Panc1 (cell line): ENCODE measurements around the gene AQP7.
"Not testable (repeated sequence)": the region's sequence is repeated elsewhere in the genome, so short reads cannot be mapped to it uniquely, and the experiment has no call there.

ENCODE experiments used
- CTCF ChIP-seq: fragments of 450-650 bp; IDR thresholded peaks from 2 replicates; pipeline ENCODE4 v1.5.1; 2017; ENCODE audit warnings: mild to moderate bottlenecking
- REST ChIP-seq, 2 experiments: IDR thresholded peaks; 2 replicates each; pipeline ENCODE4 v1.6.1; 2011 to 2012; ENCODE audit warnings: low read depth in 2 of 2, control low read depth in 1 of 2, low read length in 1 of 2, mild to moderate bottlenecking in 1 of 2, moderate library complexity in 1 of 2; ENCODE audit not compliant: insufficient read depth in 1 of 2

DNA sequence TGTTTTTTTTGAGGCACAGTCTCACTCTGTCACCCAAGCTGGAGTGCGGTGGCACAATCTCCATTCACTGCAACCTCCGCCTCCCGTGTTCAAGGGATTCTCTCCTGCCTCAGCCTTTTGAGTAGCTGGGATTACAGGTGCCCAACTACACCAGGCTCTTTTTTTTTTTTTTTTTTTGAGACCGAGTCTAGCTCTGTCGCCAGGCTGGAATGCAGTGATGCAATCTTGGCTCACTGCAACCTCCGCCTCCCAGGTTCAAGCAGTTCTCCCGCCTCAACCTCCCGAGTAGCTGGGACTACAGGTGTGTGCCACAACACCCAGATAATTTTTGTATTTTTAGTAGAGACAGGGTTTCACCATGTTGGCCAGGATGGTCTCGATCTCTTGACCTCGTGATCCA, 20.0 kb downstream of the AQP7 start:
- not testable (repeated sequence) for TF ChIP-seq CTCF; REST (IDR thresholded peaks at IDR 0.05; ENCODE audit: insufficient read depth in 1 of 2, low read depth in 2 of 2, low read length in 1 of 2)
